Measurements from ENCODE around the gene FAM53C.
A peak's percentile ranks its signal among the peaks of the same experiment; 100 is the strongest.

Gene FAM53C

GRCh38 chr5:138369706-138370105, 31.6 kb downstream of the FAM53C start:
- H3K4me3 ChIP-seq (ENCODE audit: low read depth, low read length): no peak overlapping the region
- DNase-seq (ENCODE audit: low read depth): no peak
- no peak for TF ChIP-seq CTCF (IDR thresholded peaks at IDR 0.05; ENCODE audit: insufficient read depth, low read depth, low read length, missing control alignments)

- no peak for TF ChIP-seq CTCF (IDR thresholded peaks at IDR 0.05; ENCODE audit: insufficient read depth, low read depth, low read length, missing control alignments)
- DNase-seq (ENCODE audit: low read depth): no peak
- H3K4me3 ChIP-seq (ENCODE audit: low read depth, low read length): no peak overlapping the region
Measured at GRCh38 chr5:138370537-138370936, 32.5 kb downstream of the FAM53C start.

GRCh38 chr5:138371454-138371853, 33.4 kb downstream of the FAM53C start:
- no peak overlapping the region for H3K4me3 ChIP-seq (ENCODE audit: low read depth, low read length)
- no peak for TF ChIP-seq CTCF (IDR thresholded peaks at IDR 0.05; ENCODE audit: insufficient read depth, low read depth, low read length, missing control alignments)
- DNase-seq (ENCODE audit: low read depth): no peak

- peak; percentile 49 for DNase-seq (ENCODE audit: low read depth)
- no peak for TF ChIP-seq CTCF (IDR thresholded peaks at IDR 0.05; ENCODE audit: insufficient read depth, low read depth, low read length, missing control alignments)
- H3K4me3 ChIP-seq (ENCODE audit: low read depth, low read length): no peak overlapping the region
Measured at GRCh38 chr5:138372225-138372624, 34.2 kb downstream of the FAM53C start.

GRCh38 chr5:138372653-138373052, 34.6 kb downstream of the FAM53C start:
- DNase-seq (ENCODE audit: low read depth): no peak
- no peak overlapping the region for H3K4me3 ChIP-seq (ENCODE audit: low read depth, low read length)
- no peak for TF ChIP-seq CTCF (IDR thresholded peaks at IDR 0.05; ENCODE audit: insufficient read depth, low read depth, low read length, missing control alignments)

GRCh38 chr5:138382347-138382746, 44.3 kb downstream of the FAM53C start:
- DNase-seq (ENCODE audit: low read depth): no peak
- TF ChIP-seq CTCF (IDR thresholded peaks at IDR 0.05; ENCODE audit: insufficient read depth, low read depth, low read length, missing control alignments): no peak
- no peak overlapping the region for H3K4me3 ChIP-seq (ENCODE audit: low read depth, low read length)

- H3K4me3 ChIP-seq (ENCODE audit: low read depth, low read length): no peak overlapping the region
- DNase-seq (ENCODE audit: low read depth): no peak
- no peak for TF ChIP-seq CTCF (IDR thresholded peaks at IDR 0.05; ENCODE audit: insufficient read depth, low read depth, low read length, missing control alignments)
Measured at GRCh38 chr5:138385660-138386059, 47.6 kb downstream of the FAM53C start.

Measured in GM12865 (cell line).